Dedifferentiated amniotic fluid mesenchymal stem cell (primary cell): ENCODE data around the gene SORCS2.

Experiments used
- DNase-seq: peaks from one replicate; pipeline ENCODE4 v3.0.0-alpha.2; 2016; ENCODE audit errors: extremely low spot score

The SORCS2 gene

DNA sequence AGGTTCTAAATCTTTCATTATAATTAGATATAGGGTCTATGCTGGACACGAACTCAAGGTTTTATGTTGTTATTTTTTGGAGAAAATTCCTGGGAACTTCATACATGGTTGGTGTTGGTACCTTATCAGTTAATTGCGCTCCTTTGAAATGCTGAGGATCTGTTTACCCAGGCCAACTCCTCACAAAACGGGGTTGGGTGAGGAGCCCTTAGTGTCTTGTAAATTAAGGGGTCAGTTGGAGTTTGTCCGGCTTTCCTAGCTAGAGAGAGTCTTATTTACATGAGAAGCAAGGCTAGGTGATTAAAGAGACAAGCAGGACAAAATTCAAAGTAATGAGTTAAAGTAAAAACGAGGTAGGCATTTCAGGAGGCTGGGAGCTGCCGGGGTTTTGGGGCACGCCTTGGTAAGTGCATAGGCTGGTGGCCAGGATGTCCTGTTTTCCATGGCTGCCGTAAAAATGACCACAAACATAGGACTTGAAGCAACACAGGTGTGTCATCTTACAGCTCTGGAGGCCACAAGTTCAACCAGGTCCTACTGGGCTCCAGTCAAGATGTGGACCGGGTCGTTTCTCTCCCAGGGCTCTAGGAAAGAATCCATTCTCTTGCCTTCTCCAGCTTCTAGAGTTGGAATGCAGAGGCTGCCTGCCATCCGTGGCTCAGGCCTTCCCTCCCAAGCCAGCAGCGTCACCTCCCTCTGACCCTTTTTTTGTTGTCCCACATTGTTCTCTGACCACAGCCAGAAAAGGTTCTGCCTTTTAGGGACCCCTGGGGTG is 222.6 kb downstream of the SORCS2 start:
- DNase-seq, result no peak

DNA sequence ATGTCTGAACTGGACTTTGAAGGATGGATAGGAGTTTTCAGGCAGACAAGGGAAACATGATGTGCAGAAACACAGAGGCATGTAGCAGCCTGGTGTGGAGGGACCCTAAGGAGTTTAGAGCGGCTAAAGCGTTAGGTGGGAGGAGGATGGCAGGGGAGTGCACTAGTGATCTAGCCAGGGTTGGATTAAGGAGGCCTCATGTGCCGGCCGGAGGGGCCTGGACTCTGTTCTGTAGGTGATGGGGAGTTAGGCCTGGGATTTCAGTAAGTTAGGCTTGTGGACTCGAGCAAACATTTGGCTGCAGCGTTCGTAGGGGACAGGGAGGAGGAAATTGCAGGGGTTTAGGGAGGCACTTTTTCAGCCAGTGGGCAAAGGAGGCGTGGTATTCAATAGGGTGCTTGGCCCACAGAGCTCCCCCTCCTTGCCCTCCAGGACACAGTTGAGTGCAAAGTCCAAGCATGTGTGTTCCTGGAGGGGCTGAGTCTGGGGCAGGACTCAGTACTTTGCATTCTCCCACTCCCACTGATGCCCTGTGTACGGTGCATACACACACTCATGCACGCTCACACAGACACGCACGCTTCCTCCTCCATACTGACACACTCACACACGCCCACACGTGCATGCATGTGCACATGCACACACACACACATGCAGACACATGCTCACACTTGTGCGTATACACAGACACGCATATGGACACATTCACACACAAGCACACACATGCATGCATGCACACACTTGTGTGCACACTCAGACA is 223.8 kb downstream of the SORCS2 start:
- DNase-seq, result no peak

DNA sequence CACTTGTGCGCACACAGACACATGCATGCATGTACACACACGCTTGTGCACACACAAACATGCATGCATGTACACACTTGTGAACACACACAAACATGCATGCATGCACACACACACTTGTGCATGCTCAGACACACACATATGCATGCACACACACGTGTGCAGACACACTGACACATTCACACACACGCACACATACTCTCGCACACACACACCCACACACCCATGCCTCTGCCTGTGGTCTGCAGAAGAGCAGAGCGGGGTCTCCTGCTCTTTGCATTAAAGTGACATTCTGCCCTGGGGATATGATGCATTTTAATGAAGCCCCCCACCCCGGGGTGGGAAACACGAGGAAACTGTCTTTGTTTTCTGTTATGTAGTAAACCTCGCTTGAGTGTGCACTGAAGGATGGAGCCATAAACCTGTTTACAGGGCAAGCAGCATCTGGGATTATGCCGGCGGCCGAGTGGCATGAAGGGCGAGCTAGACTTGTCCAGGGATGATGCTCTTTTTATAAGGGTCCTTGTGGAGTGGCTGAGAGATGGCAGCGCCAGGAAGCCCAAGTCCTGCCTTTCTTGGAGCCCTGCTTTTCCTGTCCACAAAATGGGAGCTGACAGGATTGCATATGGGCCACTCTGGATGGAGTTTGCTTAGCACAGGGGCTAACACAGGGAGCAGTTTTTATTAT is 224.6 kb downstream of the SORCS2 start:
- DNase-seq, result no peak

DNA sequence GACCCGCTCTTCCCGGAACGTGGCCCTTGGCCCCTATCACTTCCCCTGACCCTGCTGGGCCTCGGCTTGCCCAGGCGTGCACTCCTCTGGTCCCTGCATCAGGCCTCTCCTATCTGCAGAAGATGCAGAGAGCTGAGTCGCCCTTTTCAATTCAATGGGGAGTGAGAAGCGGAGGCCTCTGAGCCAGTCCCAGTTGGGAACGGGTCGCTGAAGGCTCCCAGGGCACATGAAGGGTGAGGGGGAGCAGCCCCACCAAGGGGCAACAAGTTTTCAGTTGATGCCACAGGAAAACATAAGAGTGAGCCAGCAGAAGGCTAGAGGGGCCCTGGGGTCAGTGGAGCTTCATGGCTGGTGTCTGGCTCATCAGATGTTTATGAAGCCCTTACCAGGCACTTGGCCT is 225.3 kb downstream of the SORCS2 start:
- no peak for DNase-seq

DNA sequence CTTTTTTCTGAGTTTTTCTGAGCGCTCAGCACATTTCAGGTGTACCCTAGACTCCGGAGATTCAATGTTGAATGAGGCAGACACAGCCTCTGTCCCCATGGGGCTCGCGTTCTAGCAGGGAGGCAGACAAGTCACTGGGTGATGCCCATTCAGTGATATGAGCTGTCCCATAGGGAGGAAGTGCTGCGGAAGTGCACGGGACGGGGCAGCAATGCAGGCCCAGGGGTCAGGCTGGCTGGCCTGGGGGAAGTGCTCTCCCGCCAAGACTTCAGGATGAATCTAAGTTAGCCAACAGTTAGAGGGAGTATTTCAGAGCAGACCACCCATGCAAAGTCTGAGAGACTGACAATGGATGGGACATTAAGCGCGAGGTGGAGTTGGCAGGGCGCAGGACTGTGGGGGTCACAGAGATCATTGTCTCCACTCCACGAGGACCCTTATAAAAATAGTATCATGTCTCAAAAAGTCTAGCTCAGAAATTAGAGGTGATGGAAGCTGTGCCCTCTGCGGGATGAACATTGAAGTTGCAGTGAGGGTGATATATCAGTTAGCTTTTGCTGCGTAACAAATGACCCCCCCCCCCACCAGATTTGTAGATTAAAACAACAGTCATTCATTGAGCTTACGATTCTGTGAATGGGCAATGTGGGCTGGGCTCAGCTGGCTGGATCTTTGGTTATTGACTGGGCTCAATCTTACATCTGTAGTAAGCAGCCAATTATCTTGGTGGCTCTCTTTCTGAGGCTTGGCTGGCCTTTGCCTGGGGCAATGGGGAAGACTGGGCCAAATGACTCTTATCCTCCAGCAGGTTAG is 226.0 kb downstream of the SORCS2 start:
- no peak for DNase-seq

DNA sequence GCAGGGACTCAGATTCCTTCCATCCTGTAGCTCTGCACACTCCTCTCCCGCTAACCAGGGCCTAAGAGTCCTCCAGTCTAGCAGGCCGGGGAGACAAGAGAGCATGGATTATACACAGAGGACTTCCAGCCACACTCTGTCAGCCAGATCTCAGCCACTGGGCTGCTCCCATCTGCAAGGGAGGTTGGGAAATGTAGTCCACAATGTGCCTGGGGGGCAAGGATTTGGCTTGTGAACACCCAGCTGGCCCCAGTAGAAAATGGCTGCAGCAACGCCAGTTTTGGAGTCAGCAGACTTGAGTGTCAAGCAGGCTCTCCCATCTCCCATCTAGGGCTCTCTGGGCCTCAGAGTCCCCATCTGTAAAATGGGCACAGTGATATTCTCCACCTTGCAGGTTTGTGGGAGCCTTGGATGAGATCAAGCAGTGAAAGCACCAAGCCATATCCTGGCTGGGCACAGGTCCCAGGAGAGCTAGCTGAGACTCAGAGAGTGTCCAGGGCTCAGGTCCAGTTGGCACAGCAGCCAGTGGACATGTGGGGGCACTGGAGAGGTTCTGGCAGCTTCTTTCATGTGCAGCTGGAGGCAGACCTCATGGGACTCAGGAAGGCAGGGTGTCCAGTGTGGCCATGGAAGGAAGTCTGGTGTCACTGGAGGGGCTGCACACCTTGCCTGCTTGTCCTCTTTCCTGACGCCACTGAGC is 227.8 kb downstream of the SORCS2 start:
- DNase-seq, result no peak

DNA sequence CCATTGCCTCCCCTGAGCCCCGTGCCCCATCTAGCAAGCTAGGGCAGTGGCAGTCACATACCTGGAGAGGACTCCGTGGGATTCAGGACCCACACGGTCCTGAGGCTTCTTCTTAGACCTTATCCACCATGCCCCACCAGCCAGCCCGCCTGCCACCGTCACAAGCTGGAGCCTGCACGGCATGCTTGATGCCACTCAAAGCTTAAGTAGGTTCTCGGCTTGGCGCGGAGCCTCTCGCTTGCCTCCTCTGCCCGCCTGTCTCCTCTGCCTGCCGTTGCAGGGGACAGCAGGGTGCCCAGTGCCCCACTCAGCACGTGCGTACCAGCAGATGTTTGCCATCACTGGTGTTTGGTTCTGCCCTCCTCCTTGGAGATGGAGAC is 228.3 kb downstream of the SORCS2 start:
- DNase-seq, result no peak

DNA sequence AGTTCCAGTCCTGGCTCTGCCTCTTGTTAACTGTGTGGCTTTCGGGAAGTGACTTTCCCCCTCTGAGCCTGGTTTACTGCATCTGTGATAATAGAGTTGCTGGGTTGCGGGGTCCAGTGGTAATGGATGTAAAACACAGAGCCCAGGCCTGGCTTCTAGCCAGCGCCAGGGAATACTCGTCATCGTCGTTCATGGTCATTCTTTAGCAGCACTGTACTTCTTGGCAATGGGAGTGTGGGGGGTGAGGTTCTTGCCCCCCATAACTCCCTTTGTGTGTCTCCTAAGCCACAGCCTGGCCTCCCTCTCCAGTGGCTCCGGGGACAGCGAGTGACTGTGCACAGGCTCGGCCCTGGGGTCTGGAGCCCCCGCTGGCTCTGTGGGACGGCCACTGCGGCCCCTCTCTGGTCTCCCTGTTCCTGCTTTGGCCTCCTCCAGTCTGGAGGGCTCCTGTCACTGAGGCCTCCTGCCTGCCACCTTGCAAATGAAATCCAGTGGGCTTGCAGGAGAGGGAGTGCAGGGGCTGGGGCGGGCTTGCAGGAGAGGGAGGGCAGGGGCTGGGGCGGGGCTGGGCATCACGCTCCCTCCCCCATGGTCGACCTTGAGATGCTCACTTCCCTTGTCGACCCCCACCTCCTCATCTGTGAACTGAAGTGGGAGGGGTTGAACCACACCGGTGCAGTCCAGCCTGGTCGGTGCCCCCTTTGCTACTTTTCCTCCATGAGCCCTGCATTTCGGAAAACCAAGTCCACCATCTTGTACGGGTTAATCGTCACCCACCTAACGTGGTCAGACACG is 229.2 kb downstream of the SORCS2 start:
- no peak for DNase-seq

DNA sequence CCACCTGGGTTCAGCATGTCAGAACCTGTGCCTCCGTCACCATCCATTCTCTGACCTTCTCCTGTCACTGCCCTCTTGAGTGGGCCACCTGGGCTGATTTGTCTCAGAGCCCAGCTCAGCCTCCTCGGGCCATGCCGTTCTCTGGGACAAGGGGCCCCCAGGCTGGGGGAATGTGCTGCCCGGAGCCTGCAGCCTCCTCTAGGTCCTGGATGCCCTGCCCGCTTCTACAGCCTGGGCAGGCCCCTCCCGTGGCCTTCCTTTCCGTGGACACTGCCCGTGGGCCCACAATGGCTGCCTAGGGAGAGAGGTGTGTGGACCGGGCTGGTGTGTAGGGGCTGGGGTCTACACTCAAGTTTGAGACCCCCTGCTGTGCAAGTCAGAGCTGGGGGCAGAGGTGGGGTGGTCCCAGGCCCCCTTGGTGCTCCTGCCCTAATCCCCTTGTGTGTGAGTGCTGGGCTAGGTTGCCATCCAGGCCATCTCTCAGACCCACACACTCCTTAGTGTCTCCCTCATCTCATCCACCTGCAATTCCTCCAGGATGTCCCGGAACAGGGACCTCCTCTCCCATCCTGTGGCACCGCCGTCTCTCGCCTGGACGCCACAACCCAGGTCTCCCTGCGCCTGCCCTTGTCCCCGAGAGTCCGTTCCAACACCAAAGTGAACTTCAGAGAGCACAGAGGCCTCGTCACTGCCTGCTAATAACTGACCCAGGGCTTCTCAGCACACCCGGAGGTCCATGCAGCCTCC is 230.0 kb downstream of the SORCS2 start:
- no peak for DNase-seq

DNA sequence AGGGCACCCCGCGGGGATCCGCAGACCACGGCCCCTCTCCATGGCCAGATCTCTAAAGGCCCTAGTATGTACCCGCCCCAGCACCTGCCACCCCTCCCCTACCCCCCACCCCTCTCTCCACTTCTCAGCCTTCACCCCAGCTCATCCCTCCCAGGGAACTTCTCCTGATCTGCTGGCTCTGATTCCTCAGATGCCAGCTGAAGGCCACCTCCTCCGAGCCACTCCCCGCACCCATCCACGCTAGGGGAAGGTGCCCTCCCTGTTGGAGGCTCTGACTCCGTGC is 230.5 kb downstream of the SORCS2 start:
- DNase-seq, result no peak

DNA sequence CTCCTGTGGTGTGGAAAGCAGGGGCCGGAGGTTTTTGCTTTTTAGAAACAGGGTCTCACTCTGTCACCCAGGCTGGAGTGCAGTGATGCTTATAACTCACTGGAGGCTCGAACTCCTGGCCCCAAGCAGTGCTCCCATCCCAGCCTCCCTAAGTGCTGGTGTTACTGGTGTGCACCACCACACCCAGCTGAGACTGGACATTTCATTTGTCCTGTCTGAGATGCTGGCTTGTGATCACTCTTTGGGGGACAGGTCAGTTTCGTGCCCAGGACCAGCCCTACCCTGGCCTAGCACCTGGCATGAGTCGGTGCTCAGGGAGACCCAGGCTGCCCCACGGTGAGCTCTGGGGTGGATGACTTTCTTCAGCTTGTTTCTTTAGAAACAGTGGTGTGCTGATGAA is 231.1 kb downstream of the SORCS2 start:
- no peak for DNase-seq

DNA sequence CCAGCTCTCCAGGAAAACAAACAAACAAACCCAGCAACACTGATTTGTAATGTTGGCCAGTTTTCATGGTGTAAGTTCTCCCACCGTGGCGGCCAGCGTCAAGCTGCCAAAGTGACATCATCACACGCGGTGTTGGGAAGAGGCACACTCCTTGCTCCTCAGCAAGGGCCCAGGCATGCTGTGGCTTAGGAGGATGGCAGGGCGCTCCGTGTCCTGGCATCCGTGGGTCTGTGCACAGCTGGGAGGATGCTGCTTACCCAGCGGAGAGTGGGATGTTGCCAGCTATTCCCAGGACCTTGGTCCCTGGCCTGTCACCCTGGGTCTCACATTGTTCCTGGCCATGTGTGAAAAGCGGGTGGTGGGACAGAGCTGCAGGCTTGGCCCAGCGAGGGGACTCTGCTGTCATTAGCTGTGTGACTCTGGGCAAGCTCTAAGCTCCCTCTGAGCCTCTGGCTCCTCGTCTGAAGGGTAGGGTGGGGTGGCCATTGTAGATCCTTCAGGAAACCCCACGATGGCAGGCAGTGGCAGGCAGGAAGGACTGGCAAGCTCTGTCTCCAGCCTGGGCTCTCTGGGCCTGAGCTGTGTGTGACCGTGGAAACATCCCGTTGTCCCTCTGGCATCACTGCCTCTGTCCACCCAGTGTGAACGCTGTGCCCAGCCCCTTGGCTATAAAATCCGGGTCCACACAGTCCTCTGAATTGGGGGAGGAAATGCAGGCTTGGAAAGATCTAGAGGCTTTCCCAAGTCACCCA is 231.6 kb downstream of the SORCS2 start:
- DNase-seq, result no peak

DNA sequence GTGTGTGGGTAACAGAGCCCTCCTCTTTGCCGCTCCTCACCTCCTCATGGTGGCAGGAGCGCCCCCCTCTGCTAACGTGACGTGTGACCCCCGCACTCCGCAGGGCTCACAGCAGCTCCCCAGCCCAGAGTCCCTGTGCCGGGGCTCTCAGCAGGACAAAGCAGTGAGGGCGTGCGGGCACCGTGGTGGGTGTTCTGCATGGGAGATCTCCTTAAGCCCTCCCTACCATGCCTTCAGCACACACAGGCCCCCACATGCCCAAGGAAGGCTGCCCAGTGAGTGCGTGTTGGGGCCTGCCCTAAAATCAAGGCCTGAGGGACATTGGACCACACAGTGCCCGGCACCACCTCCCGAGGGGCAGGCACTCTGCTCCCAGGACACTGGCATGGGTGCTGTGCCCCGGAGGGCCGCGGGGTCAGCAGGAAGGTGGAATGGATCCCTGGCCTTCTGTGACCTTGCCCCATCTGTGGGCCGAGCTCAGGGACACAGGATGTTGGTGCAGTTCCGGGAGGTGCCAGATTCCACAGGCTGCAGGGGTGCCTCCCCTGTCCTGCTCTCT is 232.3 kb downstream of the SORCS2 start:
- DNase-seq, result no peak

DNA sequence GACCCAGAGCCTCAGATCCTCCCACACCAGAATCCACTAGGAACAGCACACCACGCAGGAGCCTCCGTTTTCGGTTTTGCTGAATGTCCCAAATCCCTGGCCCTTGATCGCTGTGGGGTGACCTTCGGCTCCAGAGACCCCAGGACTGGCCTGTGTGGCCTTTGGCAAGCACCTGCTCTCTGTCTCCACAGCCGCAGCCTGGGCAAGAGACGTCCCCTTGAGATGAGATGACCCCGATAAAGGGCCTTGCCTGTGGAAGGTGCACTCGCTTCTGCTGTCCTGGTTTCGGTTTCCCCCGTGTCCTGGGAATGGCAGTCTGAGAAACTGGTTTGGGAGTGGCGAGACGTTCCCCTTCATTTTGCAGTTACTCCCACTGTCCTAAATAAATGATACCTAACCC is 232.8 kb downstream of the SORCS2 start:
- no peak for DNase-seq

DNA sequence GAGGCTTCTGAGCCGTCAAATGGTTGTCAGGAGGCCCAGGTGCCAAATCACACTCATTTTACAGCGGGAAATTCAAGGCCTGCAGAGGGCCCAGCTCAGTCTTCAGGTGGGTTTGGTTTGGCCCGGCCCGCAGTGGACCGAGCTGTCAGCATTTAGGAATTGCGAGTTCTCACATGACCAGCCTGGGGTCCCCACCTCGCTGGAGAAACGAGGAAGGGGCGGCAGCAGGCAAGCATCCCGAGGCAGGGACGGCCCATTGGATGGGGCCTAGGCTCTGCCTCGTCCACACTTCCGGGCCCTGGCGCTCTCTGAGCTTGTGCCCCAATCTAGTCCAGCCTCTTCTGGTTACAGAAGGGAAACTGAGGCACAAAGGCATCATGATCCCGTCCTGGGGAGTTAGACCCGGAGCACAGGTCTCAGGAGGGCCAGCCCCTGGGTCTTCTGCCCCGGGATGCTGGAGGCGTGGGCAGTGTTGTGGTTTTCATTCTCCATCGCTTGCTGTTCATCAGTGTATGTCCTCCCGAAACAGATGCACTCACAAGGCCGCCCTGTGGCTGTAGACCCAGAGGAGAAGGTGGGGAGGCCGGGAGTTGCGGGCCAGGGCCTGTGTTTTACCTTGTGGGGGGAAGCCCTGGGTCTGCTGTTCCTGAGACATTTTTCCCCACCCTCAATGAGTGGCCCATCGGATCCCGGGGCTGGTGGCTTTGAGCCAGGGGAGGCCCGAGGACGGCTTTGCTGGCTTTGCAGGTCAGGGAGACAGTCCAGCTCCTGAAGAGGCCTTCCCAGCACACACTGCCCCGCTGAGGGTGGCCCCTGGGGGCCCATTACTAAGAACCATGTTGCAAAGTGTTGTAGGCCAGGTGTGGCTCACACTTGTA is 233.5 kb downstream of the SORCS2 start:
- no peak for DNase-seq

DNA sequence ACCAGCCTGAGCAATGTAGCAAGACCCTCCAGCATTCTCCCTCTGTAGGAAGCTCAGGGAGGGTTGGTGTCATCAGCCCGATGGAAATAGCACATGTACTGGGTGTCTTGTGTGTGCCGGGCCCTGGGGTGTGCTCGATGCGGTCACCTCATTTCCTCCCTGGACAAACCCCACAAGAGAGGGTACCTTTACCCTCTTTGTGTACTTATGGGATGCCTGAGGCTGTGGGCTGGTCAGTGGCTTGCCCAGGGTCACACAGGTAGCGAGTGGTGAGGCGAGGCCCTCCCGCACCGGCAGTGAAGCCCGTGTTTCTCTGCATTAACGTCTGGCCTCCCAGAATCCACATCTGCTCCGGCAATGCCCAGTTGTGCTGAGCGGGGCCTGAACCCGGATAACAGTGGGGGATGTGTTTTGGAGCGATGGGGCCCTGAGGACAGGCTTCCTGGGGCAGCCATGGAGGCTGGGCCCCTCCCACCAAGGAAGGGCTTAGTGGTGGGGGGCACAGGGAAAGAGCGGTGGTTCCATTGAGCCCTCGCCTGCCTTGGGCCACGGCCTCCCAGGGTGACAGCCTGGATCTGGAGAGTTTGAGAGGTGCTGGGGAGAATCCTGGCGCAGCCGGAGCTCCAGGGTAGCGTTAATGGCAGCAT is 234.3 kb downstream of the SORCS2 start:
- DNase-seq, result no peak

DNA sequence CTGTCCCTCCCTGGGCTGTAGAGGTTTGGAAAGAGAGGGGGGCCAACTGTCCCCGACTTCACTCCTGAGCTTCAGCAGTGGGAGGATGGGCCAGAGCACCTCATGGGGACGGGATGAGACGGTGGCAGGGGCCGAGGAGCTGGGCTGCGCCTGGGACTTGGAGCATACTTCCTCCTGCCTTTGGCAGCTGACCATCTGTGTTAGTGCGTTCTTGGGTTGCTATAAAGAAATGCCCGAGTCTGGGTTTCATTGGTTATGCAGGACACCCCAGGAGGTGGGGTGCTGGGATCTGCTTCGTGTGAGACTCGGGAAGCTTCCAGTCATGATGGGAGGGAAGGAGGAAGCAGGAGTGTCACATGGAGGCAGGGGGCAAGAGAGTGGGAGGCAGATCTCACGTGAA is 235.0 kb downstream of the SORCS2 start:
- no peak for DNase-seq
